NCI-H2227 treated with DMSO at 0.1 percent for 48 hours (cell line): Measurements from ENCODE around the gene EGFLAM.

ENCODE experiments used
- DNase-seq: peaks from one replicate; lab custom pipeline; 2025; lab: John Stamatoyannopoulos, UW

Gene EGFLAM

GRCh38 chr5:38471709-38472108, 213.3 kb downstream of the EGFLAM start:
- DNase-seq, result no peak

- DNase-seq, result no peak
These were observed 214.2 kb downstream of the EGFLAM start for GRCh38 chr5:38472541-38472940.

DNA sequence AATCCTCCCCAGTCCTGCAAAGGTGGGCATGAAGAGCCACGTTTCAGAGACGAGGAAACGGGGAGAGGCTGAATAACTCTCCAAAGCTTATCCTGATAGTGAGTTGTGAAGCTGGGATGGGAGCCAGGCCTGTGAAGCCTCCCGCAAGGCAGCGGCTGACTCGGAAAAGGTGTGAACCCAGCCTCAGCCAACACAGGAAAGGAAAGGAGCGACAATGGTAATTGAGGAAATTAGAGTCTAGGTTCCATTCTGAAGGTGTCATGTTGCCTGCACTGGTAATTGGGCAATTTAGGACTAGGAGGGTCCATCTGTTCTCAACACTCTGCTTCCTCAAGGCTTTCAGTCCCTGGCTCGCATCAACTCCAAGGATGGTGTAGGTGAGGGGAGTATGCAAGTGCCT, 214.6 kb downstream of the EGFLAM start:
- DNase-seq, result peak; percentile 40

GRCh38 chr5:38478166-38478565, 219.8 kb downstream of the EGFLAM start:
- no peak for DNase-seq

- DNase-seq, result no peak
These were observed 220.5 kb downstream of the EGFLAM start for GRCh38 chr5:38478878-38479277.

DNA sequence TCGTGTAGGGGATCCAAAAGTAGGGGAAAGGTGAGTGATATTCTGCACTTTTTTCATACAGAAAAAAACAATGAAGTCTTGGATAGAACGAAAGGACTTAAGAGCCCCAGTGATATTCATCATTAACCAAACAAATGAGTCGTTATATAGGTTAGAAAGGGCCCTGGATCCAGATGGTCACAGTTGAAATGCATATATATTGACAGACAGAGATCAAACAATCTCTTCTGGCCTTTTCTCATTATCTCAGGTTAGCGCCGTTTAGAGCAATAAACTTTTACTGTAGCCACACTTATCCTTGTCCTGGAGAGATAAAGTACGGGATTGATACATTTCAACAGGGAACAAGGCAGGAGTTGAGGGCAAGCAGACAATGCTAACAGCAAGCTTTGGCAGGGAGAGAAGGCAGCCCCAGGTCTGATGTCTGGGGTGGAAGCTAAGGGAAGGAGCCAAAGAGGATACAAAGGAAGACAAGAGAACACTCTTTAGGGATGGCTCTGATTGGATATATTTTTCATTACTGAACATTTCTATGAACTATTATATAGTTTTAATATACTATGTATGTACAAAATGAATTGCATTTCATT, 221.1 kb downstream of the EGFLAM start:
- DNase-seq, result no peak

GRCh38 chr5:38483805-38484398, 225.5 kb downstream of the EGFLAM start:
- no peak for DNase-seq

DNA sequence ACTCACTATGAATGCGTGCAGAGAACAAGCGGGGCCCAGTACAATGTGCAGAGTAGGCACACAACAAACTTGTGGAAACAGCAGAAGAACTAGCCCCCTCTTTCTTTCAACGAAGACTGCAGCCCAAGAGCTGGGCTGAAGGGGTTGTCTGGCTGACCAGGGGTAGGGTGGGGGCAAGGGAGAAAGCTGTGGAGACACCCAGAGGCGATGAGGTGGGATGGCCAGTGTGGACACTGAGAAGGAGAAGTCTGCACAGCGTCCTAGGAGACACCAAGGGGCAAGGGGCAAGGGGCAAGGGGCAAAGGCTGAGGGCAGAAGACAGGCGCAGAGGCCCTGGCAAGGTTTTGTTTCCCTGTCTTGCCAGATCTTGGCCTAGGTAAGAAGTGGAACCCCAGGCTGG, 235.8 kb downstream of the EGFLAM start:
- no peak for DNase-seq

- peak; percentile 62 for DNase-seq
These were observed 236.4 kb downstream of the EGFLAM start for GRCh38 chr5:38494763-38495162.

DNA sequence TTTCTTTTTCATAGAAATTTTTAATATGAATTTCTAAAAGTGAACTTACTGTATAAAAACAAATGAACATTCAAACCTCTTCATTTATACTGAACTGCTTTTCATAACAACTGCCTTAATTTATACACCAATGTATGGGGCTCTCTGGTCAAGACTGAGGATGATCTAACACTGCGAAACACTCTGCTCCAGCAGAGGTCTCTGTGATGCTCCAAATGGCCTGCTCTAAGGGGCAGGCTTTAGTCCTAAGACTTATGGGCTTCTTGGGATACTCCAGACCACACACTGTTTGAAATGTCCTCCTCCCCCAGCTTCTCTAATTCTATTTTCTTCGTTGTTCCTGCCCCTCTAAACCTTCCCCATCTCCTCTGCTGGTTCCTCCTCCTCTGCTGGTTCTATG, 239.6 kb downstream of the EGFLAM start:
- DNase-seq, result no peak

DNA sequence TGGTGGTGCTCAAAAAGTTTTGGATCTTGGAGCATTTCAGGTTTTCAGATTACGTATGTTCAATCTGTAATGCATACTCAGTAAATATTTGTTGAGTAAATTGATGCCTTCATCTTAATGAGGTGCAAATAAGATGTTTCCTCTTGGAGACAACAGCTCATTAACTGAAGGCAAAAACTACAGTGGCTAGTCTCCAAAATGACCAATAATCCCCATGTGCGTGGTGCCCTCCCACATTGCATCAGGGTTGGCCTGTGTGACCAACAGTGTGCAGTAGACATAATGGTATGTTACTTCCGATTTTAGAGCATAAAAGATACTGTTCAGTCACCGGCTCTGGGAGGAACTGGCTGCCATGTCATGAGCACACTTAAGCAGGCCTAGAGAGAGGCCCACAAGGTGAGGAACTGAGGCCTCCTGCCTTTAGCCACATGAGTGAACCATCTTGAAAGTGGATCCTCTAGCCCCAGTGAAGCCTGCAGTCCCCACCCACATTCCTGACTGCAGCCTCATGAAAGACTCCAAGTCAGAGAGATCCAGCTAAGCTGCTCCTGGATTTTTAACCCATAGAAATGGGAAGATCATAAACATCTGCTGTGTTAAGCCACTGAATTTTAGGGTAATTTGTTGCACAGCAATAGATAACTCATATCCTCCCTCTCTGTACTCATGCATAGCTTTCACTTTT, 242.4 kb downstream of the EGFLAM start:
- no peak for DNase-seq

DNA sequence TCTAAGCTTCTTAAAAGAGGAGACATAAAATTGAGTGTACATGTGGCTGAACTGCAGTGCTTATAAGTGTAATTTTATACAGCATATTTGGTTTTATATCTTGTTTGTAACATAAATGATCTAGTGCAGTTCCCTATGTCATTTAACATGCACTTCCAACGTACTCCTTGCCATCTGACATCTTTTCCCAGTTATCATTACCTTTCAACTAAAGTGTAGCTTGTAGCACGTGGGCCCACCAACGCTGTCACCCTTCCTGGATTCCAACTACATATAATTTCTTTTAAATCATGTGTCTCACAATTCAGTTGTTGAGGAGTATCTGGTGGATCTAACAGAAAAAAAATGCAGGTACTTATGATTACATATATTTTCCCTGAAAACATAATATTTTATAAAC, 247.9 kb downstream of the EGFLAM start:
- no peak for DNase-seq

- DNase-seq, result no peak
These were observed 250.8 kb downstream of the EGFLAM start for GRCh38 chr5:38509185-38509584.
